Esophagus muscularis mucosa (tissue), 4 donors: ENCODE results near the gene FLCN. TPM values are rescaled to one million over a fixed set of nuclear protein-coding genes. Genes with fewer than 3 reads are reported as not detected.

ENCODE experiments used
- DNase-seq: peaks from one replicate; pipeline ENCODE4 v3.0.0-alpha.2; 2017; ENCODE audit errors: extremely low spot score
- H3K27ac ChIP-seq, 4 donors: fragments of 200-600 bp; sonication (generic); replicated peaks in 1 of 4; 1 replicate in 3 of 4; 2 replicates in 1 of 4; pipeline ENCODE4 v1.5.1; 2016 to 2019; ENCODE audit warnings: mild to moderate bottlenecking in 1 of 4
- H3K27me3 ChIP-seq, 4 donors: fragments of 200-600 bp; sonication (generic); one replicate each; pipeline versions ENCODE4 v1.5.1 to v1.6.0; 2016 to 2019
- H3K36me3 ChIP-seq, 4 donors: fragments of 200-600 bp; sonication (generic); one replicate each; pipeline ENCODE4 v1.5.1; 2016 to 2019
- H3K4me1 ChIP-seq, 4 donors: fragments of 200-600 bp; sonication (generic); one replicate each; pipeline ENCODE4 v1.5.1; 2016 to 2019
- H3K4me3 ChIP-seq, 4 donors: fragments of 200-600 bp; sonication (generic); 1 replicate in 2 of 4; 2 replicates in 2 of 4; pipeline ENCODE4 v1.5.1; 2016 to 2019; ENCODE audit warnings: mild to moderate bottlenecking in 4 of 4, moderate library complexity in 1 of 4
- H3K9me3 ChIP-seq, 4 donors: fragments of 200-600 bp; sonication (generic); 1 replicate in 3 of 4; 2 replicates in 1 of 4; pipeline ENCODE4 v1.5.1; 2016 to 2019
- EP300 ChIP-seq: sonication (generic); formaldehyde crosslinking; IDR thresholded peaks from one replicate; pipeline ENCODE4 v1.6.1; 2017; ENCODE audit warnings: antibody characterized with exemption
- POLR2A ChIP-seq: fragments of 450-650 bp; IDR thresholded peaks from one replicate; pipeline ENCODE4 v1.6.1; 2017; ENCODE audit warnings: antibody characterized with exemption, moderate library complexity, mild to moderate bottlenecking, low read depth
- POLR2AphosphoS5 ChIP-seq, 2 donors: sonication (generic); formaldehyde crosslinking; IDR thresholded peaks; one replicate each; pipeline ENCODE4 v1.6.1; 2017; ENCODE audit warnings: antibody characterized with exemption in 2 of 2
- WGBS: methylation state at CpG from one replicate; pipeline ENCODE4 v1.1.5; 2018; 5-methylcytosine and 5-hydroxymethylcytosine counted together
- intact Hi-C: fragments of 100-400 bp; cut with DNase I; formaldehyde crosslinking; loops from one replicate; pipeline ENCODE4 v1.15.1; 2023
- total RNA-seq, 4 donors: library from RNA; depleted of rRNA; stranded (reverse); fragments of >200 nt; gene quantifications; one replicate each; pipeline versions ENCODE4 v1.1.0 to v1.2.1, GENCODE V29; 2016
- TF ChIP-seq, protein P1 (sequence below), 3 experiments: fragments of 200-600 bp in 2 of 3; fragments of 450-650 bp in 1 of 3; sonication (generic) in 2 of 3; IDR thresholded peaks; one replicate each; pipeline ENCODE4 v1.5.1; 2017 to 2019; ENCODE audit warnings: antibody characterized with exemption in 3 of 3, mild to moderate bottlenecking in 2 of 3, moderate library complexity in 1 of 3

Gene FLCN
- total RNA-seq, 4 donors from 2014 or later = 21.5 to 64.7 (median 45.5) TPM

GRCh38 chr17:17225901-17226300 is 11.1 kb downstream of the FLCN start:
- Histone ChIP-seq H3K27ac (no peak overlapping the region), H3K4me3 (no peak overlapping the region), H3K36me3 (peaks cover 99 to 100% (median 100%) of the 10 kb centered on the region in 4 donors), H3K27me3 (no peaks in the 10 kb centered on the region), H3K9me3 (no peaks in the 10 kb centered on the region), H3K4me1 (peaks cover 0 to 21% (median 0%) of the 10 kb centered on the region in 4 donors)
- TF ChIP-seq POLR2A (no peak), POLR2AphosphoS5 (IDR thresholded peaks at IDR 0.05) (no peak), EP300 (no peak)
- TF ChIP-seq, protein P1, sequence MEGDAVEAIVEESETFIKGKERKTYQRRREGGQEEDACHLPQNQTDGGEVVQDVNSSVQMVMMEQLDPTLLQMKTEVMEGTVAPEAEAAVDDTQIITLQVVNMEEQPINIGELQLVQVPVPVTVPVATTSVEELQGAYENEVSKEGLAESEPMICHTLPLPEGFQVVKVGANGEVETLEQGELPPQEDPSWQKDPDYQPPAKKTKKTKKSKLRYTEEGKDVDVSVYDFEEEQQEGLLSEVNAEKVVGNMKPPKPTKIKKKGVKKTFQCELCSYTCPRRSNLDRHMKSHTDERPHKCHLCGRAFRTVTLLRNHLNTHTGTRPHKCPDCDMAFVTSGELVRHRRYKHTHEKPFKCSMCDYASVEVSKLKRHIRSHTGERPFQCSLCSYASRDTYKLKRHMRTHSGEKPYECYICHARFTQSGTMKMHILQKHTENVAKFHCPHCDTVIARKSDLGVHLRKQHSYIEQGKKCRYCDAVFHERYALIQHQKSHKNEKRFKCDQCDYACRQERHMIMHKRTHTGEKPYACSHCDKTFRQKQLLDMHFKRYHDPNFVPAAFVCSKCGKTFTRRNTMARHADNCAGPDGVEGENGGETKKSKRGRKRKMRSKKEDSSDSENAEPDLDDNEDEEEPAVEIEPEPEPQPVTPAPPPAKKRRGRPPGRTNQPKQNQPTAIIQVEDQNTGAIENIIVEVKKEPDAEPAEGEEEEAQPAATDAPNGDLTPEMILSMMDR (IDR thresholded peaks at IDR 0.05) = no peak
- DNase-seq = no peak
- intact Hi-C loops = no loop called here
- 95% methylated on average over 9 of the region's 10 CpGs for WGBS

- no peak for TF ChIP-seq EP300
- no peak for TF ChIP-seq POLR2AphosphoS5 (IDR thresholded peaks at IDR 0.05)
- TF ChIP-seq, protein P1 (IDR thresholded peaks at IDR 0.05) = no peak
- WGBS = 75% methylated on average over 8 of the region's 8 CpGs
- H3K27me3 ChIP-seq = no peaks in the 10 kb centered on the region
Measured at GRCh38 chr17:17224137-17224536, 12.8 kb downstream of the FLCN start.

GRCh38 chr17:17223736-17224135 is 13.2 kb downstream of the FLCN start:
- intact Hi-C loops = no loop called here
- Histone ChIP-seq H3K9me3 (no peaks in the 10 kb centered on the region), H3K4me1 (peaks cover 0 to 11% (median 0%) of the 10 kb centered on the region in 4 donors), H3K36me3 (peaks cover 90 to 100% (median 100%) of the 10 kb centered on the region in 4 donors), H3K4me3 (no peak overlapping the region), H3K27ac (no peak overlapping the region), H3K27me3 (no peaks in the 10 kb centered on the region)
- TF ChIP-seq POLR2AphosphoS5 (IDR thresholded peaks at IDR 0.05) = no peak
- no peak for TF ChIP-seq POLR2A
- TF ChIP-seq, protein P1 (IDR thresholded peaks at IDR 0.05) = no peak
- no peak for TF ChIP-seq EP300
- 91% methylated on average over 13 of the region's 16 CpGs for WGBS
- no peak for DNase-seq

More at GRCh38 chr17:17224137-17224536, 12.8 kb downstream of the FLCN start:
- no peak for DNase-seq
- intact Hi-C loops = no loop called here
- no peak overlapping the region for H3K27ac ChIP-seq
- H3K4me1 ChIP-seq = peaks cover 0 to 15% (median 0%) of the 10 kb centered on the region in 4 donors
- no peaks in the 10 kb centered on the region for H3K9me3 ChIP-seq
- H3K36me3 ChIP-seq = peaks cover 90 to 100% (median 100%) of the 10 kb centered on the region in 4 donors
- no peak overlapping the region for H3K4me3 ChIP-seq

DNA sequence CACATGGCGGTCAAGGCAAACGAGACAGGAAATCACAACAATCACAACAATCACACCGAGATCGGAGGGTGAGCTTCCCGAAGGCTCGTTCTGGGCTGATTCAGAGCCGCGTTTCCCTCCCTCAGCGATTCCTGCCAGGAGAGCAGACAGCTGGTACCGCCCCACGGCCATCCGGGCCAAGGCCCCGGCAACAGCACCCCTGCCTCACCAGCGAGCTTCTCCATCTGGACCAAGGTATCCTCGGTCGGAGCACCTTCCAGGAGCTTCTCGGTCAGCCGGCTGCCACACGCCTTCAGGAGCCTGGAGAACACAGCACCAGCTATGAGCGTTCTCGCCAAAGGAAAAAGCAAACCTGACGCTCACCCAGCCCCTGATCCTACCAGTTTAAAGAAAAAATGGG is 15.6 kb downstream of the FLCN start:
- Histone ChIP-seq H3K27ac (no peak overlapping the region), H3K36me3 (peaks cover 86 to 100% (median 100%) of the 10 kb centered on the region in 4 donors), H3K27me3 (no peaks in the 10 kb centered on the region), H3K4me1 (no peaks in the 10 kb centered on the region), H3K9me3 (no peaks in the 10 kb centered on the region), H3K4me3 (no peak overlapping the region)
- intact Hi-C loops = no loop called here
- WGBS = 91% methylated on average over 22 of the region's 22 CpGs
- no peak for DNase-seq
- TF ChIP-seq POLR2AphosphoS5 (IDR thresholded peaks at IDR 0.05) = no peak
- TF ChIP-seq EP300 = no peak
- TF ChIP-seq POLR2A = no peak
- TF ChIP-seq, protein P1 (IDR thresholded peaks at IDR 0.05) = no peak

DNA sequence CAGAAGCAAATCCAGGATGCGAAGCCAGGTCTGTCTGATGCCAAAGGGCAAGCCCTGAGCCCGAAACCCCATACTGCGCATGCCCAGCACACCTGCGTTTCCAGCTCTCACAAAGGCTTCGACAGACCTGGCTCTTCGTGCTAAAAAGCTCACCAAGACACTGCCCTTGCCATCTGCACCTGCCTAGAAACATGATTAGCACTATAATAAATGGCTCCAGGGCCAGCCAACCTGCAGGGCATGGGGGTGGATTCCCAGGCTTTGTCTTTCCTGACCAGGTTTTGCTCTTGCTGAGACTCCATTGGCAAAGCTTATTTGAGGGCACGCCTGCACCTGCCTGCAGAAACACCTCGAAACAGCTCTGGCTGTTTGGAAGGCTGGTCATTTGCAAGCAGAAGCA is 16.4 kb downstream of the FLCN start:
- Histone ChIP-seq H3K27me3 (no peaks in the 10 kb centered on the region), H3K36me3 (peaks cover 85 to 100% (median 100%) of the 10 kb centered on the region in 4 donors), H3K4me3 (no peak overlapping the region), H3K27ac (no peak overlapping the region), H3K4me1 (no peaks in the 10 kb centered on the region), H3K9me3 (no peaks in the 10 kb centered on the region)
- intact Hi-C loops = no loop called here
- TF ChIP-seq POLR2AphosphoS5 (IDR thresholded peaks at IDR 0.05) (no peak), POLR2A (no peak), EP300 (no peak)
- TF ChIP-seq, protein P1 (IDR thresholded peaks at IDR 0.05) = no peak
- DNase-seq = no peak
- WGBS = 84% methylated on average over 6 of the region's 8 CpGs
